DMS114 treated with DMSO at 0.1 percent for 48 hours (cell line): ENCODE measurements around the gene ABCB6.

Experiments
- DNase-seq: peaks from one replicate; lab custom pipeline; 2025; ENCODE audit not compliant: unreplicated experiment; lab: John Stamatoyannopoulos, UW

Gene ABCB6

GRCh38 chr2:219245899-219246230 lies 27.1 kb upstream of the ABCB6 start:
- no peak for DNase-seq

GRCh38 chr2:219245148-219245898 lies 26.6 kb upstream of the ABCB6 start, which contains the start of the genes GLB1L and STK16:
Gene GLB1L, minus strand, starts transcription at chr2:219245444. Its CDS starts 1,871 bp downstream, at chr2:219243573.
Gene STK16, plus strand, starts transcription at chr2:219245479. Its CDS starts 521 bp downstream, at chr2:219246000.
- peak; percentile 76 for DNase-seq

GRCh38 chr2:219244789-219245147 lies 26.0 kb upstream of the ABCB6 start:
- no peak for DNase-seq

- no peak for DNase-seq
Measured at GRCh38 chr2:219243291-219243761, 24.6 kb upstream of the ABCB6 start.

- no peak for DNase-seq
Measured at GRCh38 chr2:219234331-219234730, 15.6 kb upstream of the ABCB6 start.

- no peak for DNase-seq
Measured at GRCh38 chr2:219230059-219230540, 11.3 kb upstream of the ABCB6 start.

- DNase-seq: peak; percentile 97
Measured at GRCh38 chr2:219229305-219230058, 10.7 kb upstream of the ABCB6 start, which contains the start of the genes ANKZF1 and ATG9A. Gene ANKZF1, plus strand, starts transcription at chr2:219229806. Its CDS starts 452 bp downstream, at chr2:219230258. Gene ATG9A, minus strand, starts transcription at chr2:219229636. Its CDS starts 1,612 bp downstream, at chr2:219228024.

- DNase-seq: no peak
Measured at GRCh38 chr2:219228911-219229304, 10.2 kb upstream of the ABCB6 start.

GRCh38 chr2:219228041-219228910 lies 9.5 kb upstream of the ABCB6 start:
- no peak for DNase-seq

GRCh38 chr2:219225350-219225749 lies 6.6 kb upstream of the ABCB6 start:
- no peak for DNase-seq

GRCh38 chr2:219223831-219224610 lies 5.3 kb upstream of the ABCB6 start:
- no peak for DNase-seq

GRCh38 chr2:219221957-219222518 lies 3.3 kb upstream of the ABCB6 start:
- DNase-seq: no peak

- no peak for DNase-seq
Measured at GRCh38 chr2:219220652-219221402, 2.1 kb upstream of the ABCB6 start.

- no peak for DNase-seq
Measured at GRCh38 chr2:219219784-219220532, 1.2 kb upstream of the ABCB6 start.

GRCh38 chr2:219218217-219218731 lies 484 bp downstream of the ABCB6 start:
- peak; percentile 41 for DNase-seq

- no peak for DNase-seq
Measured at GRCh38 chr2:219216535-219216915, 2.2 kb downstream of the ABCB6 start.

- no peak for DNase-seq
Measured at GRCh38 chr2:219215871-219216534, 2.8 kb downstream of the ABCB6 start.

GRCh38 chr2:219214786-219215185 lies 4.0 kb downstream of the ABCB6 start:
- no peak for DNase-seq
